ENCODE data around the gene TUT4.

Gene TUT4

DNA sequence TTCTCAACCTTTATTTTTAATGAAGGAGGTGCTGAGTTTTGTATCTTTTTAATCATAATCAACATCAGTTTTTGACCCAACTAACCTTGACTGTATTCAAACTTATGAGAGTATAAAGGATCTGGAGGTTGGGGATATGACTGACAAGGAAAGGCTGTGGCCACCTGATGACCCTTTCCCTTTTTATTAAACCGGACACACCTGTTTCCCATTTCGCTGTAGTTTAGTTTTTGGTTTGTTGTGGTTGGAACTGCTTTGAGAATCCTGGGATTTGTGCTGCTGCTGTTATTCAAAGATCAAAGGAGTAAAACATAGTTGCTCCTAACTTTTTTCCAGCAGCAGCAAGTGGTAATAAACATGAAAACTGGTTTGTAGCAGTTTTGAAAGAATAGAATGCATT lies 136.1 kb downstream of the TUT4 start:
- in situ Hi-C loops (cut with MboI; ENCODE audit: low sequenced_read_pairs): no loop called here

DNA sequence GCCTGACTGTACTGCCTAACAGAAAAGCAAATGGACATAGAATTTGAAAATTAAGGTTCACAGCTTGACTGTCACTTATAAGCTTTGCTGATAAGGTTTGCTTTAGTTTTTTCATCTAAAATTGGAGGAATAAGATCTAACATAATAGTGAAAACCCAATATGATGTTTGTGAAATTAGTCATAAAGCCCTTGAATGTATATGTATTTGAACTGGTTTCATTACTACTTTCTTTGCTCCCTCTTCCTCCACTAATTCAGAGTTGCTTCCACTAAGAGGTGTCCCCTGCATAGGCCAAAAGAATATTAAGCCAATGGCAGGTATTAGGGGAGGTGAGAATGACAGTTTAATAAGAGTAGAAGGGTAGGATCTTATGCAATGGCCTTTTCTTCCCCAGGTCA lies 137.9 kb downstream of the TUT4 start:
- in situ Hi-C loops (cut with MboI; ENCODE audit: low sequenced_read_pairs): no loop called here

DNA sequence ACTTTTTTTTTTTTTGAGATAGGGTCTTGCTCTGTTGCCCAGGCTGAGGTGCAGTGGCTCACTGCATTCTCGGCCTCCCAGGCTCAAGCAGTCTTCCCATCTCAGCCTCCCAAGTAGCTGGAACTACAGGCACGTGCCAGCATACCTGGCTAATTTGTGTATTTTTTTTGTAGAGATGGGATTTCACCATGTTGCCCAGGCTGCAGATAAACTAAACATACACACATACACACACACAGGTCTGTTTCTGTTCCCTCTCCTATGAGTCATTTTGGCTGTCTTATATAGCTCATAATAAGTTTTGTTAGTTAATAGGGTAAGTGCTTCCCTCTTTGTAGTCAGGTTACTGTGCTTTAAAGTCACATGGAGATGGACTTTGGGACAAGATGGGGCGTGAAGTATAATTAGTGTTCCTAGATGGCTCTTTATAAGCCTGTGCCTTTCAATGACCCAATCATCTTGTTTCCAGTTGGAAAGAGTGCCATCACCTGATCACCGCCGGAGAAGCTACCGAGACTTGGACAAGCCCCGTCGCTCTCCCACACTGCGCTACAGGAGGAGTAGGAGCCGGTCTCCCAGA lies 139.4 kb downstream of the TUT4 start:
- in situ Hi-C loops (cut with MboI; ENCODE audit: low sequenced_read_pairs): no loop called here

DNA sequence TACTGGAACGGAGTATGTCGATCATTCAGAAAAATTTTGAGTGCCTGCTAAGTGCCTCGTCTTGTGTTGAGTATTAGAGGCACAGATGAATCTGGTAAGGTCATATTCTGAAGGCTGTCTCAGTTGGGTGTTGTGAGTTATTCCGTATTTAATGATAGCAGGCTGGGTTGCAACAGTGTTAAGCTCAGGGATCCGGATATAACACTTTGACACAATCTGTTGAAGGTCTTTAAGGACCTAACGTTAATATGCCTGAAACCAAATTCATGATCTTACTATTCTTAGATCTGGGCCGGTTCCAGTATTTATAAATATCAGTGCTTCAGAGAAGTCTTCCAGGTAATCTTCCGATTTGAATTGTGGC lies 147.9 kb downstream of the TUT4 start:
- in situ Hi-C loops (cut with MboI; ENCODE audit: low sequenced_read_pairs): no loop called here

DNA sequence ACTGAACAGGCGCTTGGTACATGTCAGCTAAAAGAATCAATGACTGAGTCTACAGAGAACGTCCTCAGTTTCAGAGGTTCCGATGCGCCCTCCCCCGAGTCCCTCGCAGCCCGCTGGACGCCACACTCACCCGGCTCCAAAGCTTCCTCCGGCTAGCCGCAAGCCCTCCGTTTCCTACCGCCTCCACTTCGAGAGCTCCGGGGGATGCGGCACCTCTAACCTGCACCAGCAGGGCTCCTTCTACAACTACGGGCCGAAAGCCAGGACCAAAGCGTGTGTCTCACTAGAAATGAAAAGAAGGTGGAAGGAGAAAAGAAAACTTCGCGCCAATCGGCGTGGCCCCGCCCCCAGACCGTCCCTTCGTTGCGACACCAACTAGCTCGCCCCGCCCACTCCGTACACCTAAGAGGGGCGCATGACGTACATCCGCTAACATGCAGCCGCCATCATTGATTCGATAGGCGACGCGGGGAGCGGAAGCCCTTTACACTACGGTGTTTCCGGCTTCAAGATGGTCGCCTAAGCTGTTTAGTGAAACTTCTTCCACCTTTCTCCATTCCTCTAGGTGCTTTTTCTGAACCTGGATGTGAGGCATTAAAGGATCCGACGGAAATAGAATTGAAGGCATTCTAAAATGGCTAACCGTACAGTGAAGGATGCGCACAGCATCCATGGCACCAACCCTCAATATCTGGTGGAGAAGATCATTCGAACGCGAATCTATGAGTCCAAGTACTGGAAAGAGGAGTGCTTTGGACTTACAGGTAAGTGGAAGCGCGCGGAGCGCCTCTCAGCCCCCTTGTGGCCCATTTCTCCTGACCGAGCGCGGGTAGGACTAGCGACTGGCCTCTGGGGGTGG lies 148.5 kb downstream of the TUT4 start, which contains the start of the genes ORC1 and PRPF38A:
Gene ORC1 (minus strand): TSS at position 308 of the 859 bp plus-strand sequence. CDS start 2,200 bp downstream, outside the sequence.
Gene PRPF38A (plus strand): TSS at position 487 of the 859 bp plus-strand sequence. CDS start 148 bp downstream, at position 635.
- in situ Hi-C loops (cut with MboI; ENCODE audit: low sequenced_read_pairs): no loop called here

DNA sequence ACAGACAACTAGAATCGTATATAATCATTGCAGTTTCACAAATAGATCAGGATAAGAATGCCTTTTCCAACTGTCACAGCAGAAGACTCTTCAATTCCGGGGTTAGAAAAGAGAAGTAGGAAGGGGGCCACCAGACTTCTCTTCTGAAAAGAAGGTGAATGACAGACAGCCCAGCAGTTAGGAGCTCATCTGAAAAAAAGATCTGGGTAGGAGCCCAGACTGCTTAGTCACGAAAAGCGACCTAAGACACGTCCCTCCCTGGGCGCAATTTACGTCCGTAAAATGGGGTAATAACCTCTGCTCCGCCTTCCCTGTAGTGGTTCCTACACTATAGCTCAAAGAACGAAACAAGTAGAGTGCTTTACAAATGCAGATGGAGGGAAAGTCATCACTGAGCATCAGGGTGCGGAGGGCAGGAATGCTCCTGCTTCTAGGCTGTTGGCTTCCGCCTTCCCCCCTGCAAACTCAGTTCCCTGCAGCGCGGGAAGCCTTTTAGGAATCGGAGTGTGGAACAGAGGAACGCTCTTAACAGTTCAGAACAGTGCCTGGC lies 149.3 kb downstream of the TUT4 start:
- in situ Hi-C loops (cut with MboI; ENCODE audit: low sequenced_read_pairs): no loop called here

DNA sequence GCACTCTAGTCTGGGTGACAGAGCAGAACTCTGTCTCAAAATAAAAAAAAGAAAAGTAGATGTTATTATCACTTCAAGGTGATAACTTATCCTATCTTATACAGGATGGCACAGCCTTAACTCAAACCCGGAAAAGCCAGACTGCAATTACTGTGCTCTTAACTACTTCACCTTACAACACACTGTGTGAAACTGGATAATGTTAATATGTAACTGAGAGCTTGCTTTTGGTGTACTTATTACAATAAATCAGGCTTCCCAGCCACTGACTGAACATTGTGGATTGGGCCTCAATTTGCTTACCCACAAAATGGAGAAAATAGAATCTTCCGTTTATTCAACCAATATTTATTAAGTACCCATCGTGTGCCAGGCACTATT lies 150.0 kb downstream of the TUT4 start:
- in situ Hi-C loops (cut with MboI; ENCODE audit: low sequenced_read_pairs): no loop called here

DNA sequence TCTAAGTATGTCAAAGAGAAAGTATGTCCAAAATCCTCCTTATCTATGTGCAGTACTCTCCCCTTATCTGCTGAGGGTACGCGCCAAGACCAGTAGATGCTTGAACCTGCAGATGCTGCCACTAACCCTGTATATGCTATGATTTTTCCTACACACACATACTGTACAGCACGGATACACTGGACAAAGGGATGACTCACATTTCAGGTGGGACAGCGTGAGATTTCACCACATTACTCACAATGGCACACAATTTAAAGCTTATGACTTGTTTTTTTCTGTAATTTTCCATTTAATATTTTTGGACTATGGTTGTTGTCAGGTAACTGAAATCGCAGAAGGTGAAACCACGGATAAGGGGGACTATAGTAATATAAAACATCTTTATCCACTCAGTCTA lies 152.8 kb downstream of the TUT4 start:
- in situ Hi-C loops (cut with MboI; ENCODE audit: low sequenced_read_pairs): no loop called here

DNA sequence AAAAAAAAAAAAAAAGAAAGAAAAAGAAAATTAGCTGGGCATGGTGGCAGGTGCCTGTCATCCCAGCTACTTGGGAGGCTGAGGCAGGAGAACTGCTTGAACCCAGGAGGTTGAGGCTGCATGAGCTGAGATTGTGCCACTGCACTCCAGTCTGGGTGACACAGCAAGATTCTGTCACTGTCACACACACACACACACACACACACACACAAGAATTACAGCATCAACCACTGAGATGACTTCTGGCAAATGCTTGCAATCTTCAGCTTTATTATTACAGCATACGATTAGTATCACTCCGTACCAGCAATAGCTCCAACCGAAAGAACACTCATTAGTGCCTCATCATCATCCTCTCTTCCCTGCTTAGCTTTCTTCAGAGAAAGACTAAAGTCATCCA lies 153.3 kb downstream of the TUT4 start:
- in situ Hi-C loops (cut with MboI; ENCODE audit: low sequenced_read_pairs): no loop called here

DNA sequence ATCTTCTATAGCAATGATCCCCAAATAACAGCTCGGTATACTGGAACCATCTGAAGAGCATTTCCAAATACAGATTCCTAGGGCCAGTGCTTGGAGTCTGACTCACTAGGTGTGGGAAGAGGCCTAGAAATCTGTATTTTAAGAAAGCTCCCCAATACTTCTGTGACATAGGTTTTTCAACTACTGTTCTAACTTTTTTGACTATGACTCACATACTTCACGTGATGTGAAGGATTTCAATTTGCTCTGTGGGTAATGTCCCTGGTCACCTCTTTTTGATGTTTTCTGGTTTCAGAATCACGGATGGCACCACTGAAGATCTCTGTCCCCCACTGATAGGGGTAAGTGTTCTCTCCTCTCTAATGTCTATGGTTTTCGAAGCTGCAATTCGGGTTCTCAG lies 159.7 kb downstream of the TUT4 start:
- in situ Hi-C loops (cut with MboI; ENCODE audit: low sequenced_read_pairs): no loop called here

DNA sequence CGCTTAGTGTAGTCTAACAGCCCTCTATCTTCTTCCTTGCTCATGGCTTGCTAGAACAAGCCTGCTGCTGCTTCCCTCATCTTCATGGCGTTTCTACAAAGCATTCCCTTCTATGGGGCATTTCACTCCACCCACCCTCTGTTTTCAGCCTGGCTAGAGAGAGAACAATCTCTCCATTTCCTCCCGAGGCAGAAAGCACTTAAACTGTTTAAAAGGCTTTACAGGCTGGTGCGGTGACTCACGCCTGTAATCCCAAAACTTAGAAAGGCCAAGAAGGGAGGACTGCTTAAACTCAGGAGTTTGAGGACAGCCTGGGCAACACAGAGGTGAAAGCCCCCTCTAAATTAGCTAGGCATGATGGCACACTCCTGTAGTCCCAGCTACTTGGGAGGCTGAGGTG lies 166.4 kb downstream of the TUT4 start:
- in situ Hi-C loops (cut with MboI; ENCODE audit: low sequenced_read_pairs): no loop called here

DNA sequence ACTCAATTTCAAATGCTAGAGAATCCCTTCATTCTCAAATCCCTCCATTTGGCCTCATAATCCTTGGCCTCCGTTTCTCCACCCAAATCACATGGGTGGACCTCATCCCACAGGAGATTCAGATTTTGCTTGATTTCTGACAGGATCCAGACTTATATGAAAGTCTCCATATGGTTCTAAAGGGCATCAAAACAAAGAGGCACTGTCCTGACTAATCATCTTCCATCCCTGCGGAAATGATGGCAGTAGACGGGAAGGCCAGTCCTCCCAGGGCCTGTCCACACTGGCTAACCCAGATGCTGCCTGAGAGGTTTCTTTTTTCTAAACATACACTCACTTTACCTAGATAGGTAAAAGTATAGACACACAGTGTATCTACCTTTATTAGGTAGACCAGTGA lies 167.5 kb downstream of the TUT4 start:
- in situ Hi-C loops (cut with MboI; ENCODE audit: low sequenced_read_pairs): no loop called here
